Stimulated activated CD4-positive, alpha-beta T cell treated with anti-CD3 and anti-CD28 coated beads, Interleukin-4, amount 100 ng/mL, for 1 hour (primary cell): ENCODE results near the gene CCDC102B.
"Not testable (repeated sequence)": the region's sequence is repeated elsewhere in the genome, so short reads cannot be mapped to it uniquely, and the experiment has no call there.

Source experiments
- DNase-seq: peaks from one replicate; pipeline ENCODE4 v3.0.0-alpha.2; 2020

Gene CCDC102B

DNA sequence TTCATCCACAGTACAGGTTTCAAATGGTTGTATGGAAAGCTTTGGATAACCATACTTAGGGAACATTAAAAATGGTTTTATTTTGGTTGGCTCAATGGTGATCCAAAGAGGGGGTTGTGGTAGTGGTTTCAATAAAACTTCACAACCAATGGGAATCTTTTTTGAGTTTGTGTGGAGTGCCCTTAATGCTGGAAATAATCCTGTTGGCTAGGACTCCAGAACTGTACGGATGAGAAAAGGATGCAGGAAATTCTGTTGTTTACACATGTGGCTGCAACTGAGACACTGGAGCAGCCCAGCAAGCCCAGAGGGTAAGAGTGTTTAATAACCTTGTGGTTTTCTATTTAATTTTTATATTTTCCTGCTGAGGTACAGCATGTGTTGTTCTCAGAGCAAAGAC, at the start of gene CCDC102B:
CCDC102B (plus strand) TSS at position 210 of the 400 bp plus-strand sequence. CDS start 38,684 bp downstream, outside the sequence.
- DNase-seq, result no peak

DNA sequence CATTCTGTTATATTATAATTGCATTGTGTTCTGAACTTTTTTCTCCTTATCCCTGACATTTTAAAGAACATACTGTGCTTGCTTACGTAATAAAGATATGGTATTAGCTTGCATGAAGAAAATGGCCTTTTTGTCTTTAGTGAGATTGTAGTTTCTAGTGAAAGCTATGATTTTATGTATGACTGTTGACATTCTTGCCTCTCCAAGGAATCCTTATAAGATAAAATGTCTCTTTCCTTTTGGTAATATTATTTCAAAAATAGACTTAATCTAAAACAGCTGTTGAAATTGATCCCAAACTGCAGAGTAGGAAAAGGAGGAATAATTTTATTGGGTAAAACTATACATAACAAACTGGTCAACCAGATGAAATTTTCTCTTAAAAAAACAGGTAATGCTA, 40.8 kb upstream of the CCDC102B start:
- DNase-seq, result no peak

- no peak for DNase-seq
Measured at GRCh38 chr18:68759308-68759707, 38.6 kb upstream of the CCDC102B start.

GRCh38 chr18:68763083-68763482, 34.8 kb upstream of the CCDC102B start:
- no peak for DNase-seq

DNA sequence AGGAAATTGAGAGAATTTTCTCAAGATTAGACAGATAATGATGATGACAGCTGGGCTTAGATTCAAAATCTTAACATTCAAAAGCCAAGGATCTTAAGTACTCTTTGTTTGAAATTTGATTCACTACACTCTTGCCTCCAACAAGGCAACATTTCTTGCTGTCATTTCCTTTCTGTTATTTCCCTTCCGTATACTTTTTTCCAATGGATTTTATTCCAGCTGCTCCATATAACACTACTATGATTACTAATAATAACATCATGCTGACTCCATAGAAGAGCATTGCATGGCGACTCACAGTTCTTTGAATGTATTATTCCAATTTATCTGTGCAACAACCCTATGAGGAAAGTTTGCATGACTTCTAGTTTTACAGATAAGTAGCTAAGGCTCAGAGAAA, 33.9 kb upstream of the CCDC102B start:
- DNase-seq, result no peak

DNA sequence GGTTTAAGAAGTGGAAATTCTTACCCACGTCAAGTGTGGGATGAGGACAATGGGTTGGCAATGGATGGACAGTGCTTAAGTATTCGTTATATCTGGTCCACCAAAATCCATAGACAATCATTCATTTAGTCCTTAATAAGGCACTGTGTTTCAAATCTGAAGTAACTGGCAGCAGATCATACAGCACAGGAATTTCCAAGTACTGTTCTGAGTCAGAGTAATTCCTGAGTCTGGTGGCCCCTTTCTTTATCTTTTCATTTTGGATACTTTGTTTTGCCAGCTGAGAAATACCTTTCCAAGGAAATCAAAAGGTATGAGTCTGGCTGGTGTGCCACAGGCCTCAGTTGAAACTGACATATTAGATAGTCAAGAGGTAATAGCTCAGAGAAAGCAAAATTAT, 31.4 kb upstream of the CCDC102B start:
- DNase-seq, result no peak

GRCh38 chr18:68769461-68769860, 28.4 kb upstream of the CCDC102B start:
- DNase-seq, result no peak

GRCh38 chr18:68772268-68772667, 25.6 kb upstream of the CCDC102B start:
- no peak for DNase-seq

DNA sequence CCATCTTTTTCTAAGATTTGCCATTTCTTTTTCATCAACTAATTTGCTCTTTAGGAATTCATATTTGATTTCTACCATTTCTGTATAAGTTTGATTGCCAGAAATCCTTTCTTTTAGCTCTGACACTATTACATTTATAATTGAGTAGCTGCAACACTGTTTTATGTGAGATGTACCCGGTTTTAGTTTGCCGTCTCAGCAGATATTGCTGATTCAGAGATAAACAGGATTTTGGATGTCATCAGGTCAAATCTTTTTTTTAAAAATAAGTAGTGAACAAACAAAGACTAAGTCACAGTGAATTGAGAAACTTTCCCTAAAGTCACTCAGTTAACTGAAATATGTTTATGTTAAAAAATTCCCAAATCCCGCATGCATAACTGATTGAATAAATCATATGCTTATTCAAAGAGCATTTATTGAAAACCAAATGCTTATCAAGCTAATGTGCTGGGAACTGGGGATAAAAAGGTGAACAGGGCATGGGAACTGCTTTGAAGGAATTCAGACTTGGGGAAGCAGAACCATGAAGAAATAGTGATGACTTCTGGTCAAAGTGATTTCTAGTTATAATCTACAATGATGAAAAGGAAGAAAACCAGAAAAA, 19.5 kb upstream of the CCDC102B start:
- DNase-seq, result no peak

DNA sequence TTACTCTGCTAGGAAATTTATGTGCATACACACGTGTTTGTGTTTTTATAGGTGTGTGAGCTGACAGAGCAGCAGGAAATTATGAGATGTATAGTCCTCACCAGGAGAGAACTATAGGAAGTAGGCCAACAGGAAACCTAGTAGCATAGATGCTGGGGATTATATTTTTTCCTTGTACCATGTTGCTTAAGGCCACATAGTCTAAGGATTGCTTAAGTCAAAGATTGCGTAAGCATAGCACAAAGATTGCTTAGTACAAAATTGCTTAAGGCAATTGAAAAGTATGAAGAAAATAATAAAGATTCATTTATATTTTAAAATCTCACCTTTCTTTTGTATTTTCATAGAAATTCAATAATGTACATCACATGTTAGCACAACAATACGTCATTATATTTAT, 18.7 kb upstream of the CCDC102B start:
- DNase-seq, result no peak

DNA sequence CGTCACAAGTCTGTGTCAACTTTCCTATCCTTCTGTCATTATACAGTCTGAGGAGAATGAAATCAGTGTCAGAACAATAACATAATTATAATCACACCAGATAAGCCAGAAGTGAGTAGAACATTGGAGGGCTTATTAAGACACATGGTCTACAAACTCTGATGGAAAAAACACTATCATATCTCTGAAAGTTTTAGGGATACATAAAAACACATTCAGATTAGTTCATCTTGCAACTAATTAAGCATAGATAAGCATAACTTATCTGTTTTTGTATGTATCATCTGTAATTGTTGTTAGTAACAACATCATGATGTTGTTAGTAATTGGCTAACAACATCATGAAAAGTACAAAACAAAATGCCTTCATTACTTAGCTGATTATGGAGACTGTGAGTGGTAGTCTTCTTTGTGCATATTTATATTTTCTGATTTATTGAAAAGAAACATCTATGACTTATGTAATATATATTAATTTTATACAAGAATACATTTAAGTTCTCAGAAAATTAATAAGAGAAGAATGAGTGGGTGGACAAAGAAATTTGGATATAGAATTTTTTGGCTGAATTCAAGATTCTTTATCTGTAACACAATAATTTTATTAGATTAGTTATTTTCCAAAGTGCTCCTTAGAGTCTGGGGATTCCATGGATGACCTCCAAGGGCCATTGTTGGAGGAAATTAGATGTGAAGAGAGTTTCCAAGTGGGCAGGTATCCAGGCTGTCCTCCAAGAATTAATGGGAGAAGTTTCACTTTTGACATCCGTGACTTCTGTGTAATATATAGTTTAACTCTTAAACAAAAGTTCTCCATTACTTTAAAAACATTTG, 16.9 kb upstream of the CCDC102B start:
- DNase-seq, result no peak

GRCh38 chr18:68783506-68783905, 14.4 kb upstream of the CCDC102B start:
- no peak for DNase-seq

DNA sequence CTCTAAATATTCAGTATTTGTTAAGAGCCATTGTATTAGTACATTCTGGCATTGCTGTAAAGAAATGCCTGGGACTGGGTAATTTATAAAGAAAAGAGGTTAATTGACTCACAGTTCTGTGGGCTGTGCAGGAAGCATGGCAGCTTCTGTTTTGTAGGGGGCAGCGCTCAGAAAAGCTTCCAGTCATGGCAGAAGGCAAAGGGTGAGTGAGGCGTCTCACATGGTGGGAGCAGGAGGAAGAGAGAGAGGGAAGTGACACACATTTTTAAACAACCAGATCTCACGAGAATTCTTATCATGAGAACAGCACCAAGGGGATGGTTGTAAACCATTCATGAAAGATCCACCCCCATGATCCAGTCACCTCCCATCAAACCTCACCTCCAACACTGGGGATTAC, 13.8 kb upstream of the CCDC102B start:
- no peak for DNase-seq

GRCh38 chr18:68790290-68790689, 7.6 kb upstream of the CCDC102B start:
- DNase-seq, result not testable (repeated sequence)

GRCh38 chr18:68791801-68792200, 6.1 kb upstream of the CCDC102B start:
- no peak for DNase-seq

DNA sequence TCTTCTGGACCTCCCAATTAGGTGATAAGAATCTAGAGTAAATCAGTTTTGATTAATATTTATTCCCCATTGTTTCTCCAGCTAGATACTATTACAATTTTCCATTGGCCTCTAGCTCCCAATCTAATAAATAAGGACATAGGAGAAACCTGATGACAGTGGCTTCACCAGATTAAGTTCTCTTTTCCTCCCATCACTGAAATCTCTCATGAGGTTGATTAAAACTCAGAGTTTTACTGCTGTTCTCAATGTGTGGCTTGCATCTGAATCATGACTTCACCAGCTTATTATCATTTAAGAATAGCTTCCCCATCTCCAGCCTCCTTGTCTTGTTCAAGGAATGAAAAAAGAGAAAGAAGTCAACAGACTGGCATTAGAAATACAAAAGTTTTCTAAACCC, 3.9 kb upstream of the CCDC102B start:
- DNase-seq, result no peak

DNA sequence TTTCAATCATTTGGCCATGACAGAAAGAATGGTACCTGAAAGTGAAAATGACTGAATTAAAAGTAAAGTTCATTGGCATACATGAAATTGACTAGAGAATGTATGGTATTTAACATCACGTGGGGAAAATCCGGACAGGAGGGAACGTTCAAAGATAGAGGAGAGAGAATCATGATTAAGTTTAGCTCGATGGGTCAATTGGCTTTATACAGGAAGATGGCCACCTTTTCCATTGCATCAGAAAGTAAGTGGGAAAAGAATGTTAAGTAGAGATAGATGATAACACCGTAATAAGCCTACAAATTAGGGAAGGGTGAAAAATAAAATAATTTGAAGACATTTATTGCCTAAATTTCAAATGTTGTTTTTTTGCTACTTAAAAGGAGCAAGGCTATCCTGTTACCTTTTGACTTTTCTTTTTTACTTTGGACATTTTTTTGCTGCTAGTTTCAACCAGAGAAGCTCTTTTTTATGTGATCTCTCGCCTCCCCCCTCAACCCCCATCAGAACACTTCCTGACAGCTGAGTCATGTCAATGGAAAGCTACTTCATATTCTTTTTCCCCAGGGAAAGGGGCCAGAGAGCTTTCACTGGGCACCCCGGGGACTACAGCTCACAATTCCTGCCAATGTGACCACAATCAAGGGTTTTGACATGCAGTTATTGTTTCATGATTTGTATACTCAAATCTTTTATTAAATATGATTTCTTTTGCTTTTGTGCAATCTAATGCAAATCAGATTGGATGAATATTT, 767 bp upstream of the CCDC102B start:
- no peak for DNase-seq

- DNase-seq, result no peak
Measured at GRCh38 chr18:68800075-68800474, 2.2 kb downstream of the CCDC102B start.

- DNase-seq, result no peak
Measured at GRCh38 chr18:68803356-68803755, 5.5 kb downstream of the CCDC102B start.

- DNase-seq, result no peak
Measured at GRCh38 chr18:68817584-68817983, 19.7 kb downstream of the CCDC102B start.

DNA sequence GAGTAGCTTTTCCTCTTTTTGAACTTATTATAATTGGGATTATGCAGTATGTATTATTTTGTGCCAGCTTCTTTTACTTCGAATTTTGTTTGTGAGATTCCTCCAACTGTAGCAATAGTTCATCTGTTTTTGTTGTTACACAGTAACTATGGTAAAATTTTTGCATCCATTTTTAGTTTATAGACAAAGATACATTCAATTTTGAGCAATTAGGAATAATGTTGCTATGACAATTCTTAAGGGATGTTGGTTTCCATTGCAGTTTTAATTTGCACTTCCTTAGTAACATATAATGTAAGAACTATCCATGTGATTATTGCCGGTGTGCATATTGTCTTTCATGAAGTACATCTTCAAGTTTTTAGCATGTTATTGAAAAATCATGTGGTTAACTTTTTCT, 20.7 kb downstream of the CCDC102B start:
- no peak for DNase-seq

DNA sequence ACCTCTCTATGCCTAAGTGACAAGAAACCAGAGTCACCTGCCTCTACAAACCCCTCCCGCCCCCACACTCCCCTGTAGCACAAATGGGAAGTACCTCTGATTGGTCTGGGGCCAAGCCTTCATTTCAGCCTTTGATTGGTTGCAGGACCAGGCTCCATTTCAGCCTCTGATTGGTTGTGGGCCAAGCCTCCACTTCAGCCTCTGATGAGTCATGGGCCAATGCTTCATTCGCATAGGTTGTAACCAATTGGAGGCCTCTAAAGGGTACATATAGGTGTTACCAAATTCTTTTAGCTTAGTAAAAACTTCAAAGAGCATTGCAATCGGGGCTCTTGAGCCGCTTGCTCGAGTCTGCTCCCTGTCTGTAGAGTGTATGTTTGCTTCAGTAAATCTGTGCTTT, 25.0 kb downstream of the CCDC102B start:
- DNase-seq, result no peak

GRCh38 chr18:68826121-68826520, 28.2 kb downstream of the CCDC102B start:
- DNase-seq, result no peak
